K562 (cell line): ENCODE results near the gene GPSM3. TPM values are rescaled to one million over a fixed set of nuclear protein-coding genes. Genes with fewer than 3 reads are reported as not detected.

Source experiments
- ARHGAP35 ChIP-seq: fragments of 450-650 bp; IDR thresholded peaks from 2 replicates; pipeline ENCODE4 v1.6.1; 2018; ENCODE audit not compliant: partially characterized antibody
- FOXM1 ChIP-seq, 2 experiments: fragments of 450-650 bp in 1 of 2; sonication (generic) in 1 of 2; formaldehyde crosslinking in 1 of 2; IDR thresholded peaks; 2 replicates each; pipeline versions ENCODE4 v1.6.1 to v1.9.0; 2017 to 2022; ENCODE audit warnings: low read depth in 2 of 2, mild to moderate bottlenecking in 2 of 2, missing genetic modification reagents in 1 of 2, moderate library complexity in 1 of 2
- JUND ChIP-seq, 2 experiments: IDR thresholded peaks; 2 replicates in 1 of 2; 3 replicates in 1 of 2; pipeline ENCODE4 v1.6.1; 2011; ENCODE audit warnings: borderline replicate concordance in 2 of 2, low read depth in 2 of 2, low read length in 2 of 2, improper control_type of control experiment in 1 of 2, missing biosample characterization in 1 of 2, missing genetic modification characterization in 1 of 2, missing genetic modification reagents in 1 of 2
- MEF2A ChIP-seq: IDR thresholded peaks from 2 replicates; pipeline ENCODE4 v1.6.1; 2011; ENCODE audit warnings: low read depth, mild to moderate bottlenecking, low read length, moderate library complexity; ENCODE audit not compliant: control insufficient read depth
- PRMT5 ChIP-seq: sonication (generic); formaldehyde crosslinking; IDR thresholded peaks from 2 replicates; pipeline ENCODE4 v1.5.0; 2020; ENCODE audit warnings: missing genetic modification reagents
- SOX6 ChIP-seq: fragments of 450-650 bp; IDR thresholded peaks from 2 replicates; pipeline ENCODE4 v1.6.1; 2014; ENCODE audit warnings: mild to moderate bottlenecking
- ZNF311 ChIP-seq: fragments of 250-450 bp; sonication (Bioruptor Pico); IDR thresholded peaks from 2 replicates; pipeline ENCODE4 v1.4.0; 2020; ENCODE audit warnings: mild to moderate bottlenecking, moderate library complexity
- polyA plus RNA-seq, 8 experiments: library from polyadenylated mRNA; depleted of rRNA in 4 of 8; stranded (reverse) in 5 of 8; unstranded in 3 of 8; fragments of >200 nt; fragmentation: Nextera tagmentation in 2 of 8; fragmentation: Illumina TruSeq in 1 of 8; extraction: Ambion mirVana in 2 of 8; extraction: Trizol in 1 of 8; gene quantifications; 2 replicates each; pipeline versions ENCODE4 v1.2.1 to v1.2.3, GENCODE V29; 2011 to 2014; ENCODE audit warnings: inconsistent platforms in 1 of 8, missing spikeins in 1 of 8
- total RNA-seq, 7 experiments: library from RNA; depleted of rRNA in 6 of 7; stranded (reverse); fragments of >200 nt in 6 of 7; fragmentation: Illumina TruSeq in 2 of 7; extraction: Trizol in 2 of 7; gene quantifications; 2 replicates each; pipeline versions ENCODE4 v1.2.1 to v1.2.3, GENCODE V29; 2011 to 2021; ENCODE audit warnings: low replicate concordance in 1 of 7
- TF ChIP-seq, protein P1 (sequence below), 2 experiments: IDR thresholded peaks in 1 of 2; conservative IDR thresholded peaks in 1 of 2; 2 replicates each; pipeline ENCODE4 v1.6.1; 2016; ENCODE audit warnings: low read depth in 2 of 2, mild to moderate bottlenecking in 1 of 2, missing compliant biosample characterization in 1 of 2, missing genetic modification characterization in 1 of 2, moderate library complexity in 1 of 2
- TF ChIP-seq, protein P2 (sequence below), 2 experiments: fragments of 450-650 bp; IDR thresholded peaks; 2 replicates each; pipeline ENCODE4 v1.6.1; 2018; ENCODE audit warnings: mild to moderate bottlenecking in 2 of 2, low read depth in 1 of 2; ENCODE audit not compliant: partially characterized antibody in 2 of 2
- TF ChIP-seq, protein P3 (sequence below): fragments of 450-650 bp; IDR thresholded peaks from 2 replicates; pipeline ENCODE4 v1.7.1; 2018; ENCODE audit warnings: mild to moderate bottlenecking, low read depth; ENCODE audit not compliant: partially characterized antibody
- TF ChIP-seq, protein P4 (sequence below): fragments of 250-450 bp; sonication (Bioruptor Pico); IDR thresholded peaks from 2 replicates; pipeline ENCODE4 v1.8.0; 2022; ENCODE audit warnings: moderate library complexity, mild to moderate bottlenecking, inconsistent platforms
- TF ChIP-seq, protein P5 (sequence below): sonication (generic); IDR thresholded peaks from 2 replicates; pipeline ENCODE4 v1.6.1; 2016

The GPSM3 gene
- total and polyA plus RNA-seq, 9 of the 15 experiments (the other 6 are each of a cell fraction or from before 2014, with no cell fraction given), result 5.3 to 42.6 (median 24.4) TPM

DNA sequence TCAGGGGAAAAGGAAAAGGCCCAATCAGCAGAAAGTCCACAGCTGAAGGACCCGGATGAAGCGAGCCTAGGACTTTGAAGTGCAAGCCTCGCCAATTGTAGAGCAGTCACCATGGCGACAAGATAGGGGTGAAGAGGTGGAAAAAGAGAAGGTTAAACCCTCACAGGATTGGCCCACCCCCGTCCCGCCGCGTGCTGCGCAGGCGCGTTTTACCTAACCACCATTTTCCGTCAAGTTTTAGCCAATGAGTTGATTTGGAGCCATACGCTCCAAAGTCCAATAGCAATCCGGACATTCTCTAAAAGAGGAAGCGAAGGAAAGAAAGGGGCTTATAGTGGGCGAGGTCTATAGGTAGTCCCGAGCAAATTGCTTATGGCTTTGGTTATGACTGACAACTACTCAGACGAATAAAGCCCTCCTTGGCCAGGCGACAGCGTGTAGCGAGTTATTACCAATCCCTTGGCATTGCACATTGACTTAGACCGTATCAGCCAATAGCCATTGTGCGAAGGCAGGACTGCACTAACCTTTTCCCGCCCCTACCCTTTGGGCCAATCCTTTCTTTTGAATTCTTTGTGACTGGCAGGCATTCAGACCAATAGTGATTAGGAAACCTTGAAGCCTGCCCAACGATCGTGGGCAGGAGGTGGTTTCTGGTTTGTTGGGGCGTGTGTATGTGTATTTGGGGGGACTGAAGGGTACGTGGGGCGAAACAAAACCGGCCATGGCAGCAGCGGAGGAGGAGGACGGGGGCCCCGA lies 14.5 kb downstream of the GPSM3 start, which contains the start of gene RNF5 (continued):
- TF ChIP-seq, protein P1, sequence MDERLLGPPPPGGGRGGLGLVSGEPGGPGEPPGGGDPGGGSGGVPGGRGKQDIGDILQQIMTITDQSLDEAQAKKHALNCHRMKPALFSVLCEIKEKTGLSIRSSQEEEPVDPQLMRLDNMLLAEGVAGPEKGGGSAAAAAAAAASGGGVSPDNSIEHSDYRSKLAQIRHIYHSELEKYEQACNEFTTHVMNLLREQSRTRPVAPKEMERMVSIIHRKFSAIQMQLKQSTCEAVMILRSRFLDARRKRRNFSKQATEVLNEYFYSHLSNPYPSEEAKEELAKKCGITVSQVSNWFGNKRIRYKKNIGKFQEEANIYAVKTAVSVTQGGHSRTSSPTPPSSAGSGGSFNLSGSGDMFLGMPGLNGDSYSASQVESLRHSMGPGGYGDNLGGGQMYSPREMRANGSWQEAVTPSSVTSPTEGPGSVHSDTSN (CRISPR knock-in tag; IDR thresholded peaks at IDR 0.05; ENCODE audit: low read depth), result peak; percentile 97
- TF ChIP-seq, protein P1 (tag; conservative IDR thresholded peaks at IDR 0.05; ENCODE audit: low read depth), result no peak
- TF ChIP-seq MEF2A (no peak), SOX6 (0 out of 2 replicates have a peak, but pooled peaks have one; percentile 4), FOXM1 (IDR thresholded peaks at IDR 0.05; ENCODE audit: low read depth) (0 out of 2 replicates have a peak, but pooled peaks have one; percentile 12), FOXM1 (CRISPR knock-in tag; IDR thresholded peaks at IDR 0.05; ENCODE audit: low read depth) (no peak), PRMT5 (CRISPR knock-in tag) (no peak), ARHGAP35 (no peak), ZNF311 (CRISPR knock-in tag) (no peak), JUND (IDR thresholded peaks at IDR 0.05; ENCODE audit: borderline replicate concordance, low read depth, low read length) (peak; percentile 36), JUND (tag; IDR thresholded peaks at IDR 0.05; ENCODE audit: borderline replicate concordance, low read depth, low read length) (no peak)
- TF ChIP-seq, protein P2, sequence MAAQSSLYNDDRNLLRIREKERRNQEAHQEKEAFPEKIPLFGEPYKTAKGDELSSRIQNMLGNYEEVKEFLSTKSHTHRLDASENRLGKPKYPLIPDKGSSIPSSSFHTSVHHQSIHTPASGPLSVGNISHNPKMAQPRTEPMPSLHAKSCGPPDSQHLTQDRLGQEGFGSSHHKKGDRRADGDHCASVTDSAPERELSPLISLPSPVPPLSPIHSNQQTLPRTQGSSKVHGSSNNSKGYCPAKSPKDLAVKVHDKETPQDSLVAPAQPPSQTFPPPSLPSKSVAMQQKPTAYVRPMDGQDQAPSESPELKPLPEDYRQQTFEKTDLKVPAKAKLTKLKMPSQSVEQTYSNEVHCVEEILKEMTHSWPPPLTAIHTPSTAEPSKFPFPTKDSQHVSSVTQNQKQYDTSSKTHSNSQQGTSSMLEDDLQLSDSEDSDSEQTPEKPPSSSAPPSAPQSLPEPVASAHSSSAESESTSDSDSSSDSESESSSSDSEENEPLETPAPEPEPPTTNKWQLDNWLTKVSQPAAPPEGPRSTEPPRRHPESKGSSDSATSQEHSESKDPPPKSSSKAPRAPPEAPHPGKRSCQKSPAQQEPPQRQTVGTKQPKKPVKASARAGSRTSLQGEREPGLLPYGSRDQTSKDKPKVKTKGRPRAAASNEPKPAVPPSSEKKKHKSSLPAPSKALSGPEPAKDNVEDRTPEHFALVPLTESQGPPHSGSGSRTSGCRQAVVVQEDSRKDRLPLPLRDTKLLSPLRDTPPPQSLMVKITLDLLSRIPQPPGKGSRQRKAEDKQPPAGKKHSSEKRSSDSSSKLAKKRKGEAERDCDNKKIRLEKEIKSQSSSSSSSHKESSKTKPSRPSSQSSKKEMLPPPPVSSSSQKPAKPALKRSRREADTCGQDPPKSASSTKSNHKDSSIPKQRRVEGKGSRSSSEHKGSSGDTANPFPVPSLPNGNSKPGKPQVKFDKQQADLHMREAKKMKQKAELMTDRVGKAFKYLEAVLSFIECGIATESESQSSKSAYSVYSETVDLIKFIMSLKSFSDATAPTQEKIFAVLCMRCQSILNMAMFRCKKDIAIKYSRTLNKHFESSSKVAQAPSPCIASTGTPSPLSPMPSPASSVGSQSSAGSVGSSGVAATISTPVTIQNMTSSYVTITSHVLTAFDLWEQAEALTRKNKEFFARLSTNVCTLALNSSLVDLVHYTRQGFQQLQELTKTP (IDR thresholded peaks at IDR 0.05; ENCODE audit: low read depth in 1 of 2, partially characterized antibody in 2 of 2), result no peak
- TF ChIP-seq, protein P3, sequence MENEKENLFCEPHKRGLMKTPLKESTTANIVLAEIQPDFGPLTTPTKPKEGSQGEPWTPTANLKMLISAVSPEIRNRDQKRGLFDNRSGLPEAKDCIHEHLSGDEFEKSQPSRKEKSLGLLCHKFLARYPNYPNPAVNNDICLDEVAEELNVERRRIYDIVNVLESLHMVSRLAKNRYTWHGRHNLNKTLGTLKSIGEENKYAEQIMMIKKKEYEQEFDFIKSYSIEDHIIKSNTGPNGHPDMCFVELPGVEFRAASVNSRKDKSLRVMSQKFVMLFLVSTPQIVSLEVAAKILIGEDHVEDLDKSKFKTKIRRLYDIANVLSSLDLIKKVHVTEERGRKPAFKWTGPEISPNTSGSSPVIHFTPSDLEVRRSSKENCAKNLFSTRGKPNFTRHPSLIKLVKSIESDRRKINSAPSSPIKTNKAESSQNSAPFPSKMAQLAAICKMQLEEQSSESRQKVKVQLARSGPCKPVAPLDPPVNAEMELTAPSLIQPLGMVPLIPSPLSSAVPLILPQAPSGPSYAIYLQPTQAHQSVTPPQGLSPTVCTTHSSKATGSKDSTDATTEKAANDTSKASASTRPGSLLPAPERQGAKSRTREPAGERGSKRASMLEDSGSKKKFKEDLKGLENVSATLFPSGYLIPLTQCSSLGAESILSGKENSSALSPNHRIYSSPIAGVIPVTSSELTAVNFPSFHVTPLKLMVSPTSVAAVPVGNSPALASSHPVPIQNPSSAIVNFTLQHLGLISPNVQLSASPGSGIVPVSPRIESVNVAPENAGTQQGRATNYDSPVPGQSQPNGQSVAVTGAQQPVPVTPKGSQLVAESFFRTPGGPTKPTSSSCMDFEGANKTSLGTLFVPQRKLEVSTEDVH, result peak; percentile 52
- TF ChIP-seq, protein P4, sequence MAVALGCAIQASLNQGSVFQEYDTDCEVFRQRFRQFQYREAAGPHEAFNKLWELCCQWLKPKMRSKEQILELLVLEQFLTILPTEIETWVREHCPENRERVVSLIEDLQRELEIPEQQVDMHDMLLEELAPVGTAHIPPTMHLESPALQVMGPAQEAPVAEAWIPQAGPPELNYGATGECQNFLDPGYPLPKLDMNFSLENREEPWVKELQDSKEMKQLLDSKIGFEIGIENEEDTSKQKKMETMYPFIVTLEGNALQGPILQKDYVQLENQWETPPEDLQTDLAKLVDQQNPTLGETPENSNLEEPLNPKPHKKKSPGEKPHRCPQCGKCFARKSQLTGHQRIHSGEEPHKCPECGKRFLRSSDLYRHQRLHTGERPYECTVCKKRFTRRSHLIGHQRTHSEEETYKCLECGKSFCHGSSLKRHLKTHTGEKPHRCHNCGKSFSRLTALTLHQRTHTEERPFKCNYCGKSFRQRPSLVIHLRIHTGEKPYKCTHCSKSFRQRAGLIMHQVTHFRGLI (CRISPR knock-in tag), result no peak
- TF ChIP-seq, protein P5, sequence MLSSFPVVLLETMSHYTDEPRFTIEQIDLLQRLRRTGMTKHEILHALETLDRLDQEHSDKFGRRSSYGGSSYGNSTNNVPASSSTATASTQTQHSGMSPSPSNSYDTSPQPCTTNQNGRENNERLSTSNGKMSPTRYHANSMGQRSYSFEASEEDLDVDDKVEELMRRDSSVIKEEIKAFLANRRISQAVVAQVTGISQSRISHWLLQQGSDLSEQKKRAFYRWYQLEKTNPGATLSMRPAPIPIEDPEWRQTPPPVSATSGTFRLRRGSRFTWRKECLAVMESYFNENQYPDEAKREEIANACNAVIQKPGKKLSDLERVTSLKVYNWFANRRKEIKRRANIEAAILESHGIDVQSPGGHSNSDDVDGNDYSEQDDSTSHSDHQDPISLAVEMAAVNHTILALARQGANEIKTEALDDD, result peak; percentile 17; the same call in 1 of the 2 replicates
